GM19468 (cell line): ENCODE measurements around the gene BARX2.

Experiments
- ATAC-seq: cut with Tn5 transposase; IDR thresholded peaks from one replicate; pipeline ENCODE4 v1.9.1; 2021; ENCODE audit warnings: mild to moderate bottlenecking, moderate library complexity, moderate number of reproducible peaks; ENCODE audit not compliant: unreplicated experiment; ENCODE audit errors: extremely low read depth

Gene BARX2

DNA sequence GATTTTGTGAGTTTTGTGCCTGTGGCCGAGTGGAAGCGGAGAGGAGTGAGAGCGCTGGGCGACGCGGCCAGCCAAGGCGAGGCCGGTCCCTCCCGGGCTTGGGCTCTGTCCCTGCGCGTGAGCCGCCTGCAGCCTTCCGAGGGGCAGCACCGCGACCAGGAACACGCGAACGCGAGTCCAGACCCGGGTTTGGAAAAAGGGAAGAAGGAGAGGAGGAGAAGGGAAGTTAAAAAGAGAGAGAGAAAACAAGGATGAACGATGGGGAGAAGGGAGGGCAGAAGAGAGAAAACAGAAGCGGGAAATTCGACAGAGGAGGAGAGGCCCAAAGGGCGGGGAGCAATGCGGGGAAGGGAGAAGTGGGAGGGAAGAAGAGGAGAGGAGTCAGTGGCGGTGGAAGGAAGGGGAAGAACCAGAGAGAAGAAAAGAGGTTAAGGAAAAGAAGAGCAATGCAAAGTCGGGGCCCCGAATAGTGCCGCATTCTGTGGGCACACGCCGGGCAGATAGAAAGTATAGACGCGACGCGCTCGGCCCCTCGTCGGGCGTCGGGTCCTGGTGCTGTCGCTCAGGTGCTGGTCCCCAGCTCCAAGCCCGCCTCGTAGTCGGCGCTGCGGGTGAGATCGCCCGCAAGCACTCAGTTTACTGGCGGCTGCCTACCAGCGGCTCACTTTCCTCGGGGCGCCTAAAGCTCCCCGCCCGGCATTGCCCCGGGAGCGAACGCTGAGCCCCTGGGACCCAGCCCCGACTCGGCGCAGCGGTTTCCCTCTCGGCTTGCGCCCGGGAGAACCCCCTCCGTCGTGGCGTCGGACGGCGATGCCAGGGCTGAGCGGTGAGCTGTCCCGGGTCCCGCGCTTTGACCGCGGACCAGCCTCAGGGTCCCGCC lies 2.8 kb upstream of the BARX2 start:
- ATAC-seq, result no peak

DNA sequence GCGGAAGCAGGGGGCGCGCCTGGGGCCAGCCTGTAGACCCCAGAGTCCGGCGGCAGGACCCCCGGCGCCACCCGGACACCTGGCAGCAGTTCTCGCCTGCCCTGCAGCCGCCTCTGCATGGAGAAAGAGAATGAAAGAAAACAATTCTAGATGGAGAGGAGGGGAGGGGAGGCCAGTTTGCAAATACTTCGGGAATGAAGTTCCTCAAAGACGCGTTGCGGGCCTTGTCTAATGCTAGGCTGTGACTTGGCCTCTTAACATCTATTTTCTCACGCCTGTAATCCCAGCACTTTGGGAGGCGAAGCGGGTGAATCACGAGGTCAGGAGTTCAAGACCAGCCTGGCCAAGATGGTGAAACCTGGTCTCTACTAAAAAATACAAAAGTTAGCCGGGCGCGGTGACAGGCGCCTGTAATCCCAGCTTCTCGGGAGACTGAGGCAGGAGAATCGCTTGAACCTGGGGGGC lies 2.1 kb upstream of the BARX2 start:
- no peak for ATAC-seq

DNA sequence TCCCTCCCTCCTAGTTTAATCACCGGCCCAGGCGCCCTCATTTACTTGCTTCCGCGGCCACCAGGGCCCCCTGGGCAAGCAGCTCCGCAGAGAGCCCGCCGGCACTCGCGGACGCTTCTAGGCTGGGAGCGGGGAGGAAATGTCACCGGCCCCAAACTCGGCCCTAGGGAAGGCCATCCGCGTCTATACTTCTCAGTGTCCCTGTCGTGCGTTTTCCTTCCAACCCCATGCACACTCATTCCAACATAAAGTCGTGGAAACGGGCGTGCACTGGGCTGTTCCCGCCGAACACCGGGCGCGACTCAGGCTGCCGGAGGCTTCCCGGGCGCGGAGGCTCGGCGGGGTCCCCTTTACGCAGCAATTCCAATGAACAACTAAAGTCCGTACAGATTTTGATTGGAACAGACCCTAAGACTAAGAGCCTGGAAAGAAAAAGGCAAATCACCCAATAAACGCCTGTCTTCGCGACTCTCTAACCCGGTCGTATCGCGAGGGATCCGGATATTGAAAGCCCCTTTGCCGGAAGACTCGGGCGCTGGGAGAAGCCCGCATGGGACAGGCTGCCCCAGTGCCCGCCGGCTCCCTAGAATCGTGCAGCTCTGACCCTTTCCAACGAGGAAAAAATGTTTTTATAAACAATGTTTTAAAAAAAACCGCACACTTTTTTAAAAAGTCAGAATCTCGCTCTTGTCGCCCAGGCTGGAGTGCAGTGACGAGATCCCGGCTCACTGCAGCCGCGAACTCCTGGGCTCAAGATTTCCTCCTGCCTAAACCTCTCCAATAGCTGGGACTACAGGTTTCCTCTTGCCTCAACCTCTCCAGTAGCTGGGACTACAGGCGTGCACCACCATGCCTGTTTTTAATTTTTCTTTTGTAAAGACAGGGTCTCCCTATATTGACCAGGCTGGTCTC lies 1.3 kb upstream of the BARX2 start:
- ATAC-seq, result no peak

DNA sequence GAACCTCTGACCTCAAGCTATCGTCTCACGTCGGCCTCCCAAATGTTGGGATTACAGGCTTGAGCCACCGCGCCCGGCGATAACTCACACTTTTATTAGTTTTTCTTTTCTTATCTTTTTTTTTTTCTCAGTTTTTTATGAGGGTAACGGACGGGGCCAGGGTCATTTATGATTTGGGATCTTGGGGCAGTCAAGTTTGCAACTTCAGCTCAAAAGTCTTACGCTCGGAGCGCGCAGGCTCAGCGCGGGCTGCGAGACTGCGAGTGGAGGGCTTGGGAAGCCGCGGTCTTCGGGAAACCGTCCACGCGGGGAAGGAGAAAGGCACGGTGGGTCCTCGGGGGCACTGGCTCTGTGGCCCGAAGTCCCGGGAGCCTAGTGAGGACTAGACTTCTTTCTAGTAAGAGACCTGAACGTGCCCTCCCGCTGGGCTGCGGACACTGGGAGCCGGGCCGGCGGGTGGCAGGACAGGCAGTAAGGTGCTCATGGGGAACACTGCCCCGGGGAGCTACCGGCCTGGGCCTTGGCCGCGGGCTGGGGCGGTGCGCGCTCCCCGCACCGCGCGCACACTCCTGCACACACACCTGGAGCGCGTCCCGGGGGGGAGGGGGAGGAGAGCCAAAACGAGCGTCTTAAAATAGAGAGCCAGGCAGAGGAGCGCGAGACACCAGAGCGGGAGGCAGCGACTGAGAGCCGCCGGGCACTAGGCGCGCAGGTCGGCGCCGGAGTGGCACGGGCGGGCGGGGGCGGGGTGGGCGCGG lies 476 bp upstream of the BARX2 start:
- ATAC-seq, result no peak

DNA sequence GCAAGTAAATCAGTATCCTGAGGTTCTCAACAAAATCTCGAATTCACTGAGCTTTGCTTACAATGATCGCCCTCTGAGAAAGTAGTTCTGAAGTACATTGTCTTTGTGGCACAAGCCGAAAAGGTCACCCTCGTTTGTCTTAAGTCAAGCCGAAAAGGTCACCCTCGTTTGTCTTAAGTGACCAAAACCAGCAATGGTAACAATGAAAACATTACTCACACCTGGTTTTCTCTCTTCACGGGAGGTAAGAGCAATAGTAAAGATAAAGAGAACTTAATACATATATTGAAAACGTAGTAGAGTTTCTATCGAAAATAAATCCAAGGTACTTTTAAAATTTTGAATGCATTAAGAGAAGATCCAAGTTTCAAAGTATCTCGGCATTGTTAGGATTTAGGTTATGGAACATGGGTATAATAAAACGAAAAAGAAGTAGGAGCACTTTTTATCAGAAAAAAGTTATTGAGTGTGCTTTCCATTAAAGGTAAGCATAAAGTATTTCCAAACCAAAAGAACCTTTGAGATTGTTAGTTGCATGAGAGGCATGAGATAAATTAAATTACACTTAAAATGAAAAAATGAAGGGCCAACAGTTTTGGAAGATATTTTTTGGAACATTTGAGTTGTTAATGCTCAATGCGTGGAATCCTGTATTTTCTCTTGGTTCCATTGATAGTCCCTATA lies 1.2 kb downstream of the BARX2 start:
- no peak for ATAC-seq

DNA sequence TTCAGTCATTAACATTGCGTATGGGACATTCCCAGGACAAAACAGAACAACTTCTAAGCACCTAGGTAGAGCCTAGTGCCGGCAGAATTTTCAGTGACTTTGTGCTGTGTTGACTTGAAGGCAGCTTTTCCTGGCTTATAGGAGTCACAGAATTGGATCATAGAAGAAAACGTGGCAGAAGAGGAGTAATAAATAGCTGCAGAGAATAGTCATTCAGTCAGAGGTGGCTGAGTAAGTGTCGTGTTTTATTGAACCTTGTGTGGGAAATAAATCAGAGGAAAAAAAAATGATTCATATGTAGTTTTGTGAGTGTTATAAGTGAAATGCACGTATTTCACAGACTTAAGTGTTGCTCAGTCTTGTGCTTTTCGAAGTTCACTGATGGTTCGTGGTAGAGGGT lies 2.1 kb downstream of the BARX2 start:
- no peak for ATAC-seq

DNA sequence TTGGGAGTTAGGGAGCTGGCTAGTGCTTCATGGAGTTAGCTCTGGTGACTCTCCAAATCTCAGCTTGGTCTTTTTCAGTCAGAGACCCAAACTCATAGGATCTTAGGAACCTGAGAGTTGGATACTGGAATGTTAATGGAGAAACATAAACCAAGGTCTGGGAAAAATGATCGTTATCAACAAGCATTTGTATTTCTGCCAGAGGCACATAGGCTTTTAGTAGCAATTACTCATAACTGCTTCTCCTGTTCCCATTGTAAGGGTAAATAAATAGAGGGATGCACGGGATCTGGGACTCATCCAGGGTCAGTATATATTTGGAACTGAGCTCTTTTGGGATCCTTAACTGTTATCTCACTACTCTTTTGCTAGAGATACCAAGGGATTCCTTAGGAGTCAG lies 4.8 kb downstream of the BARX2 start:
- no peak for ATAC-seq

DNA sequence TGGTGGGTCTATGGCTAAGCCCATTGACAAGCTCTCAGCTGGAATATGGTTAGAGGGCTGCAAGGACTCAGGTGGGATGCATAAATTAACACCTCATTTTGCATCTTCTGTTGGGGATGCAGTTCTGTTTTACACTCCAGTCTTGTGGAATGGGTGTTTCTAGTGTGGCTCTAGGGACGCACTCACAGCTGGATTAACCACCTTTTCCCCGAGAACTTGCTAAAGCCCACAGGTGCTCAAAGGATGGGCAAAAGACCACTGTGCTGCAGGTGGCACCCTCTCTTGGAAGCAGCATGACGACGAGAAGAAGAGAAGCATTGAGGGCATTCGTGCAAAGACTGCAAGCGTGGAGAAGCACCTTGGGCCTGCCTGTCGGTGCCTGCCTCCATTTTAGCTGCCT lies 6.9 kb downstream of the BARX2 start:
- ATAC-seq, result no peak

DNA sequence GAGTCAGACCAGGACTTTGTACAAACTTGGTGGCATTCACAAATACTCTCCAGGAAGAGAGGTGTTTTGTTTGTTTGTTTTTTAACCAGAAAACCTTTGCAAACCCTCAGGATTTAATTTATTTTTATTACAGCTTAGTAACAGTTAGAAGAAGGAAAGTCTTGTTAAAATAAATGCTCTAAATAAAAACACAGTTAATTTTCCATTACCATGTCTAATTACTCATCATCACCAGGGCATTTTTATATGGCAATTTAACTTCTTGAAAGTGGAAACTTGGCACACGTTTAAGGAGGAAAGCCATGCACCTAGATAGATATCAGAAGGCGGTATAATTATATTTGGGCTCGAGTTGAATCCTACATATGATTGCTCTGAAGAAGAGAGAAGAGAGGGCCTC lies 7.4 kb downstream of the BARX2 start:
- ATAC-seq, result no peak

DNA sequence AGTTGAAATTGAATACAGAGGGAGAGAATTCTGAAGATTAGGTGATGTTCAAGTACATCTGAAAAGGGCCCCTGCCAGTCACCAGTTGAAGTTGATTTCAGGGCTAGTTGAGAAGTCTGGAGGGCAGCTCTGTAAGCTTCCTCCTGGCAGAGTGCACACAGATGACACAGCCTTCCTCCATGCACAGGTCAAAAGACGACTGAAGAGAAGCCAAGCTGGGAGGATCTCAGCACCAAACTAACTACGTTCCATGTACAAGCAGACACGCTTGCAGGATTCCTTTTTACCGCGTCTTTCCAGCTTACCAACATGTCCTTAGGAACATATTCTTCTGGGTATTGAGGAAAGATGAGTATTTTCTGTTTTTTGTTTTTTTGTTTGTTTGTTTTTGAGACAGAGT lies 7.9 kb downstream of the BARX2 start:
- ATAC-seq, result no peak

DNA sequence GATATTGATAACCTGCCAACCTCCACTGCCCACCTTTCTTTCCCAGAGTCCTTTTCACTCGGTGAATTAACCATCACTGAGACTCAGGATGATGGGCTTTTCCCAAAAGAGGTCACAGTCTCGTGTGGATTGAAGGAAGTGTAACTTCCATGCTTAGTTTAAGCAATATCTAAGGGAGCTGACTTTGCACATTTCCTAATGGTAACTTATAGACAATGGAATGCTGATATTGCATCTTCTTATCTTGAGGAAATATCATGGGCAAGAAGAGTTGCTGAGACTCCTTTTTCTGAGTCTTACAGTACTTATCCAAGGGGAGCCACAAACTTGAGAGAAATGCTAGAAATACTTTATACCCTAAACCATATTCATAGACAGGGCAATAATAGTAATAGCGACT lies 8.8 kb downstream of the BARX2 start:
- no peak for ATAC-seq

DNA sequence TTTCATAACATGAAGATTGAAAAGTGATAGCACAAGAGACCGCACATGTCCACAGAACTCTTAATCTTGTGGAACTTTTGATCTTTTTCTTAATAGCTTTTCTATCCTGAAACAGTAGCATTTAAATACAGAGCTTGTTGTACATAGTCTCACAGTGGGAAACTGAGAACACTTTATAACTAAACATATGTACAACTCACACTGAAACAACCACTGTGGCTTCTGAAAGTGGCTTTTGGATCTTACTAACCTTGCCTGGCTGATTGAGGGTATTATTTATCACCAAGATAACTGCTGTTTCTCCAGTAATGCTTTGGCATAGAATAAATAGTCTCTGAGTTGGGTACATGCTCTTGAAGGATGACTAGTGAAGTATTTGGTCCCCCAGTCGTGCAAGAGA lies 10.2 kb downstream of the BARX2 start:
- no peak for ATAC-seq

DNA sequence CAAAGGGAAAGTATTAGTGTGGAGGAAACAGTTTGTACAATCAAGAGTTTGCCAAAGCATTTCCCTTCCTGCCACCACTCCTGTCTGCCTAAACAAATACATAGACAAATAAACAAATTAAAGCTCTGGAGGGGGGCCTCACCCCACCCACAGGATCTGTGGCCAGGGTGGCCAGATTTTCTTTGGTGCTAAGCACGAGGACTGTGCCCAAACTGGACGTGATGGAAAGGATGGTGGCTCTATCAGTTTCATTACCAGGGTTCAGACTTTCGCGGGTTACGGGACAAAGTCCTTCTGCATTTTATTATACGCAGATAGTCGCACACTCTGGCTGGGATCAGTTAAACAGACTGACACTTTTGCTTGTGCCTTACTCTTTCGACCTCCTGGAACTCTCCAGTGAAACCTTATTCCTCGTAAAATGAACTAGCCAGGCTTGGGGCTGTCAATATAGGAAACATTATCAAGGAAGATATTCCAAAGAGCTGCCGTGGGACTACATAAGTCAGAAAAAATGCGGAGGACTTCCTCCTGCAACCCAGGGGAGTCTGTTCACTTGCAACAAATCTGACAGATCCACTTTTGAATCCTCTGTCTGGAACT lies 11.2 kb downstream of the BARX2 start:
- ATAC-seq, result no peak

DNA sequence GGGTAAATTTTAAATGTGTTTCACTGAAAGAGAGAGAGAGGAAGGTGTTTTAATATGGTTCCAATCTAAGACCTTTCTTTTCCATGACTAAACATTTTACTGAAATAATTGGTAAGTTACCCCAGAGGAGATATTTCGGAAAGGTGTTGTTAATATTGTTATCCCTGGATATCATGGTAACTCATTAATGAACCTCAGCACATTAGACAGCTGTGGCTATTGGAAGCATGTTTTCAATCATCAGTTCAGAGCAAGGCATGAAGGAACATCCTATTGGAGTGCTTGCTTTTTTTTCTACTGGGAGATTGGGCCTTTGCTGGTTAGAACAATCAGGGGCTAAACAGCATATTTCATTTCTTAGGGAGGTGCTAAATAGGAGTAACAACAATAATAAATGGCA lies 11.8 kb downstream of the BARX2 start:
- no peak for ATAC-seq

DNA sequence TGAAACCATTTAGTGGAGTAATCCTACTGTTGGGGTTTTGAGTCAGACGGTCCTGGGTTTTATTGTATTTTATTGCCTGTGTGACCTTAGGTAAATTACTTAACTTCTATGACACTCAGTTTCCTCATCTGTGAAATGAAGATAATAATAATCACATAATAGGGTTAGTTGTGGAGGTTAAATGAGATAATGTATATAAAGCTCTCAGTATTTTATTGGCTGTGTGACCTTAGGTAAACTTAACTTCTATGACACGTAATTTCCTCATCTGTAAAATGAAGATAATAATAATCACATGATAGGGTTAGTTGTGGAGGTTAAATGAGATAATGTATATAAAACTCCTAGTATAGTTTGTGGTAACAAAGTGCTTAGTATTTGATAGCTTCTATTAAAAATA lies 13.2 kb downstream of the BARX2 start:
- no peak for ATAC-seq

DNA sequence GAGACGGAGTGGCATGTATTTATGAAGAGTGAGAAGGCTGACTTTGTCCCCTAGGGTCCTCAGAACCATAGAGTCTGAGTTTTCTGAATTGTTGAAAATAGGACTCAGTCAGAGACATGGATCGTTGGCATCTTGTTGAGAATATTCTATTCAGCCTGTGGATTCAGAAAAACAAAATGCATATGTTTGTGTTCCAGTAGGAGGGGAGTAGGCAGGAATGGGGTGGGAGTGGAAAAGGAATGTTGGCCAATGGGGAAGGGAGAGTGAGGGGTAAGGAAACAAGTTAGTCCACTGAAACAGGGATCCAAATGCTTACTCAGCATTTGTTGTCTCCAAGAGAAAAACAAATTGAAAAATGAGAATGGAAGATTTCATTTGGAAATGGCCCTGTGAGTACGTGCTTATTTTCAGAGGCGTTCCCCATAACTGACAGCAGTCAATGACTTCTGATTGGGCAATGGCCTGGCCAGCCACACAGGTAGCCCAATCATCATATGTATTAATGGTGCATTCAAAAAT lies 14.7 kb downstream of the BARX2 start:
- ATAC-seq, result no peak

DNA sequence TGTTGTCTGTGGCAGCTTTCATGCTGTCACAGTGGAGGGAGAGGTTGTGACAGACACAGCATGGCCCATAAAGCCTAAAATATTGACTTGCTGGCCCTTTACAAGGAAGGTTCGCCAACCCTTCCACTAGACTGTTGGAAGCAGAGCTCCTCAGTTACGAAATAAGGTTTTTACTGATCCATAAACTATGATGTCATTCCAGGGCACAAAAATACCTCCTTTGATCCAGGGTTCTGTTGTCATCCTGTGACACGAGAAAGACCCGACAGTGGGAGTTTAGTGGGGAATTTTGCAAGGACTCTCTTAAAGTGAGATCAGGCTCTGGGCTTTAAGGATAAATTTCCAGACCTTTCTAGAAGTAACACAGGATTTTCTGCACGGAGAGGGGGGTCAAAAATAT lies 15.7 kb downstream of the BARX2 start:
- ATAC-seq, result no peak

DNA sequence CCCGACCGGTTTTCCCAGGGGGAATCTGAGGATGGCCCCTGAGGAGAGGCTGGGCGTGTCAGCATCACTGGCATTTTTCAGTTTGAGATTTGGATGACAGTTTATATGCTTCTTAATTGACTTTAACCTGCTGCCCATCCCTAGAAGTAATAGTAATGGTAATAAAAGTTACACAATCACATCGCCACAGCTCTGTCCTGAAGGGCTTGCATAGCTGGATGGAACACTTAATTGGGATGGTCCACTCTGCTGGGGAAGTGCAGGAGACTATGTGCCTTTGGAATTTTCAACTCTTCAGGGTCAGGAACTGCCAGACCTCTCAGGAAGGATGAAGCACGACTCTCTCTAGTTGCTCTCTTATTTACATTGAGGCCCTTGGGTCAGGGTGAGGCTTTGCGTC lies 16.2 kb downstream of the BARX2 start:
- ATAC-seq, result no peak

DNA sequence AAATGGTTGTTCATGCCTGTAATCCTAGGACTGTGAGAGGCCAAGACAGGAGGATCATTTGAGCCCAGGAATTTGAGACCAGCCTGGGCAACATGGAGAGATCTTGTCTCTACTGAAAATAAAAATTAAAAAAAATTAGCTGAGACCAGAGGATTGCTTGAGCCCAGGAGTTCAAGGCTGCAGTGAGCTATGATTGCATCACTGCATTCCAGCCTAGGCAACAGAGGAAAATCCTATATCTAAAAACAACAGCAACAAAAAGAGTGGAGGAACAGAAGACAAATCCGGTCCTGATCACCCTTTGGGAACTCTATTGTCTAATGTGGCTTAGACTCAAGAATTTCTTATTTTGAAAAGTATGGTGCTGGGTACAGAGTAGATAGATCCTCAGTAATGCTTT lies 17.3 kb downstream of the BARX2 start:
- no peak for ATAC-seq
